ENCODE data around the gene HPSE2. TPM values are rescaled to one million over a fixed set of nuclear protein-coding genes. Genes with fewer than 3 reads are reported as not detected.

HPSE2 gene
- total RNA-seq, 1 donor from 2014 or later = 18.3 TPM

DNA sequence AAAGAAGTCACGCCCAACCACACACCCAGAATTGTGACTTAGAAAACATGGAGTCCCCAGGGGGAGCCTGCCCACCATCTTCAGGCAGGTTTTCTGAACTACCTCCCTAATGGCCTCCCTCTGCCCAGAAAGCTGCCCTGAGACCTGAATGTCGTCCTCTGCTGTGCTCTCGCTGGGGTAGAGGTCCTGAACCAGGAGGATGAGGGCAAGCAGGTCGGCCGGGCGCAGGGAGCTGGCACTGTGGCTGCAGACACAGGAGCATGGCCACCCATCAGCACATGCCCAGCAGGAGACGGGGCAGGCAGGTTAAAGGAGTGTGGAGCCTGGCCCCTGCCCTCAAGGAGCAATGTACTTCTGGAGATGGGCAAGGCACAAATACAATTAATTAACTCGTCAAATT is 805.2 kb downstream of the HPSE2 start:
- no peak for DNase-seq

DNA sequence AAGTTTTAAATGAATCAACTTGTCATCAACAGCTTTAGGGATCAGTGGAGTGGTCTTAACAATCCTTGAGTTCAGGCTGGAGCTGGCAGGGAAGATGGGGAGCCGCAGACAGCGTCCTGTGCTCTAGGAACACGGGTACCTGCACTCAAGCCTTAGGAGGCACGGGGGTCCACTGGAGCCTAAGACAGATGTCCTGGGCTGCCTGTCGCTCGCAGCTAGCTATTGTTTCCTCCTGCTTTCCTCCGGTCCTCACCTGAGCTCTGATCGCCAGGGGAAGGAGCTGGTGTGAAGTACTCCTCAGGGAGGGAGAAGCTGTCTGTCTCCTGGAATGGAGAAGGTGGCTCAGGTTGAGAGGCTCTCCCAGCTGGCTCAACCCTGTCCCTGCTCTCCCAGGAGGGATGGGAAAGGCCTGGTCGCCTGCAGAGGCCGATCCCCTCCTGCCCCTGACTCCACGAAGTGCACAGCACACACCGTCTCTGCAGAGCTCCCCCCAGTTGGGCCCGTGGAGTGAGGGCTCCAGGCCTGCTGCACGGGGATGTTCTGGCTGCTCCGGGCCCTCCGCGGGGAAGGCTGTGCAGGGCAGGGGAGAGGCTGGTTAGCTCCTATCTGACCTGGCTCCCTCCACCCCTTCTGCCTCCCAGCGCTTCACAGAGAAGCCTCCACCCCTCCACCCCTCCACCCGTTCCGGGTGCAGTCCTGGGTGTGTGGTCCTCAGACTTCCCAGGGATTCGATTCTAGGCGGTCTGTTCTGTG is 806.2 kb downstream of the HPSE2 start:
- no peak for DNase-seq

DNA sequence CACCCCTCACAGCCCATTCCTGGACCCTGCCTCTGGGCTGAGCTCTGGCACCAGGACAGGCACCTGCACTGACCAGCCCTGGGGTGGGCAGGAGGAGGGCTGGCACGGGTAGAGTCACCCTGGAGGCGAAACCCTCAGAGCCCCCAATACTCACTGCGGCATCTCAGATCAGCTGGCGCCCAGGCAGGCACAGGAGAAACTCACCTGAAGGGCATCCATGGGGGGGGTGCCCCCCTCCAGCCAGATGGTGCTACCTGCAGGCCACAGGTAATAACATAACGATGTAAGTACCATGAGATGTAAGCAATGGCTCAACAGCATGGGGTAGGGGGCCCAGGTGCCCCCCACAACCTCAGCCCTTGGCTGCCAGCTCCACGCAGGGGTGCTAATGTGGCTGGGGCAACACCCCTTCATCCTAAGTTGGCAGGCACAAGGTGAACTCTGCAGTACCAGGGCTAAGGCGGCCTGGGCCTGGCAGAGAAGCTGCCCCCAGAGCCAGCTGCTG is 808.6 kb downstream of the HPSE2 start:
- DNase-seq = no peak

DNA sequence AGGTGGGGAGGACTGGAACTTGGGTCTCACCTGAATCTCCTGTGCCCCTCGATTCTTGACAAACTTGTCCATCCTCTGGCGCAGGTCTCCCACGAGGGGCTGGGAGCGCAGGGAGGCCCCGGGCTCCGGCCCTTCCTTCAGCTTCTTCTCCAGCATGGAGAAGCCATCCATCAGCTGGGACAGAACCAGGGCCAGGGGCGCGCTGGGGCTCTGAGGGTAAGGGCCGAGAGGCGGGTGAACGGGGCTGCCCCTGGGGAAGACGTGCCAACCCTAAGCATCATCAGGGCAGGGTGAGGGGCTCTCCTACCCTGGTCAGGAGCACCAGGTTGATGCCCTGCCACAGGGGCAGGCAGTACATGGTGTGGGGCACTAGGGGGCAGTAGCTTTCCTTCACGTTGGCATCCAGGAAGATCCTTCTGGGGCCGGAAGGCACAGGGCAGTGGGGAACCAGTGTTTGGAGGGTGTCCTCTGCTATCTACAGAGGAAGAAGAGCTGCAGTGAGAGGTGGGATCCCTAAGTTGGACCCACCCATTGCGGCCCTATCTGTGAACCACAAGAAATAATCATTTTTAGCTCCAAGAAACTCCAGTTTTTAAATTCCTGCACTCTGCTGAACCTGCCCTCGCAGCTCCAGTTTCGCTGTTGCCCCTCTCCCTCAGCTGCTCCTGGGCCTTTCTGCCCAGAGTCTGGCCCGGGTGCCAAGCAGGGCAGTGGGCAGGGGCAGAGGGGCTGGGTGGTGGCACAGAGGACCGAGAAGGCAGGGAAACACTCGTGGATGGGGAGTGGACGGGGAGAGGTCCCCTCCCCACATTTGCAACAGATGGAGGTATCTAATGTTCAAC is 809.9 kb downstream of the HPSE2 start:
- DNase-seq = no peak

DNA sequence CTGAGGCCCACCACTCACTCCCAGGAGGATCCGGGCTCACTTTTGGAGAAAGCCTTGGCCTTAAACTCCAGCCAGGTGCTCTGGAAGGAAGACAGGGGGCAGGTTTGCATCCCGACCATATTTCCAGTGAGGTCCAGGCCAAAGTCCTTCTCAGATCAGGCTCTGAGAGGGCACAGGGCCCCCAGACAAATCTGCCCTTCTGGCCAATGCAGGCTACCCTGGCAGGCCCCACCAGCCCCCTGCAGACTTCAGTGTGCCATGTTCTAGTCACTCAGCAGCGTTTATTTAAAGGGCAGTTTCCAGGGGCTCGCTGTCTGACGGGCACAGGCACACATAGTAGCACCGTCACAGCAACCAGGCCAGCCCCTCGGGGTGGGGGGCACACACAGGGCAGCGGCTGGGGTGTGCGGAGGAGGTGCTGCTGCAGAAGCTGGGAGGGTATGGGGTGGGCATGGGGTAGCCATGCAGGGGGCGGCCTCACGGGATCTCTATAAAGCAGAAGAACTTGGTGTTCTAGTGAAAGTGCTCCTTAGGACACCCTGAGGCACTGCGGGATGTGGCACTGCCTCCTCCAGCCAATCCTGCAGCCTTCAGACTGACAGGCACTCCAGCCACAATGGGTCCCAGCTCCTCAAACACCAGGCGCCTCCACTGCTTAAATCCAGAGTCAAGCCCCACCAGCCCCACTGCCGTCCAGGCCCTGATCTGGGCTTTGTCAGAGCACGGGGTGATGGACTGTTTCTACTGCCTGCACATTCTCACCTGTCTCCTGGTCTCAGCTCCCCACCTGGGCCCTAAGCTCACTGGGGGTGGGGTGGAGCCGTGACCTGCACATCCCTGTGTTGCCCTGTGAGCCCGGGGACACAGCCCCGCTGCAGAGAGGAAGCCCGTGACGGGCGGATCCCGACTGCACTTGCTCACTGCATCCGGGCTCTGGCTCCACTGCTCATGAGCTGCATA is 811.1 kb downstream of the HPSE2 start:
- DNase-seq = no peak

DNA sequence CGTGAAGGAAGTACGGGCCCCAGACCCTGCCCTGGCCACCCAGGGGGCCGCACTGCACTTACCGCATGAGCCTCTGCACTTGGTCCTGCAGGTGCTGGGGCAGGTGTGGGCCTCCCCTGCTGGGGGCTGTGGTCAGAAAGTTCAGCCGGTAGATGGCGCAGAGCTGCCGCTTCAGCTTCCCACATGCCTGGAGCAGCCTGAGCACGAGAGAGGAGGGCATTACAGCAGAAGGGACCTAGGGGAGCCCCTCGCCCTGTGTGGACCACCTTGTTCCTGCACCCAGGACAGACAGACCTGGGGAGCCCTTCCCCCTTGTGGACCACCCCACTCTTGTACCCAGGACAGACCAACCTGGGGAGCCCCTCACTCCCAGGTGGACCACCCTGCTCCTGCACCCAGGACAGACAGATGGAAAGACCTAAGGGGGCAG is 811.9 kb downstream of the HPSE2 start:
- DNase-seq = no peak

DNA sequence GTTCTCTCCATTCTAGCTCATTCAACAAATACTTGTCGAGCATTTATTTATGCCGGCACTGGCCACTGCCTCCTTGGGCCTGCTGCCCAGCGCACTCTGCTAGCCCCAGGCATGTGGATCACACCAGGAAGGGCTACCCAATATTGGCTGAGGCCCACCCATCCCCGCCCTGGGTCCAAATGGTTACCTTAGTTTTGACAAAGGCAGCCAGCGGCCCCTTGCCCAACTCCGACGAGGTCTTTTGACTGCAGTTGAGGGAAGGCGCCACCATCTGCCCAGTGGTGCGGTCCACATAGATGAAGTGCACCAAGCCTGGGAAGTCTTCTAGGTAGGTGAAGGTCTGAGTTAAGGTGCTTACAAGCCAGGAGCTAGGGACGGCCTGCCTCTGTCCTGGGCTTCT is 813.5 kb downstream of the HPSE2 start:
- DNase-seq = no peak

DNA sequence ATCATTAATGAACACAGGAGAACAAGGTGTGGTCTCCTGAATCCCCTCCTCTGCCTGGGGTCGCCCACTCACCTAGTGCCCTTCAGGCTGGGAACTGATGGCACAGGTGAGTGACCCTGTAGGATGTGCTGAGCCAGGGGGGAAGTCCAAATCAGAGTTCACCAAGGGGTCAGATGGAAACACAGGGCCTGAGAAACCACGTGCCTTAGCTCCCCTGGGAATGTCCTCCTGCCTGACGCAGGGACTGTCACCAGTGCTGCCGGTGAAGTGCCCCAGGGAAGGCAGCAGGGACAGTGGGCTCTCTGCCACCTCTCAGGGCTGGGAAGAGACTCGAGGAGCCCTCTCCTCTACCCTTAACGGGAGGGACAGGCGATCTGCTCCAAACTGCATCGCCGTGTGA is 814.9 kb downstream of the HPSE2 start:
- no peak for DNase-seq

DNA sequence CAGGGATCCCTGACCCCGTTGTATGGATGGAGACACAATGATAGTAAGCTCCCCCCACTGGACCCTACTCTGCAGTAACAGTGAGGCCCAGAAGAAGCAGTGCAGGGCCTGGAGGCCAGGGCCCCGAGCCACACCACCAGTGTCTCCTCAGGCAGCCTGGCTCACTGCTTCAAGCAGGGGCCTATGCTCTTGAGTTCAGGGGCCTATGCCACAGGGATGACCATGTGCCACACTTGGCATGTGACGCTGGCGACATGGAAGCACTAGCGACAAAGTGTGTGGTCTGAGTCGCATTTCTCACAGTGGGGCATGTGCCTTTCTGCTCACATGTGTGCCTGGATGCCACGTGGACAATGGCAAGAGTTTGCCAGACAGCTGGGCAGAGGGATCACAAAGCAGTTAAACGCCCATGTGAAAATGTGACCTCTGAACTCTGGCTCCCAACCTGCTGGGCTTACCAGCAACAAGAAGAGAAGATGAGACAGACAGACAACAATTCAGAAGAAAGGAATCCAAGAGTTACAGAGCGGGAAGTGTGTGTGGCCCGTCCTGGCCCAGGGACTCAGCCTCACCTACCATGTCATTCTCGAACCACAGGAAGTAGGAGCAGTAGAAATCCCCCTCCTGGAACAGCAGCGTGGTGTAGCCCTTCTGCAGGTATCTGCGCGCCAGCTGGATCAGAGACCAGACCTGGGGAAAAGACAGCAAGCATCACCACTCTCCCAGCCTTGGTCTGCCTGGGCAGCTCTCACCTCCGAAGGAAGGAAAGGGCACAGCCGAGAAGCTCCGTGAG is 816.0 kb downstream of the HPSE2 start:
- DNase-seq = no peak

DNA sequence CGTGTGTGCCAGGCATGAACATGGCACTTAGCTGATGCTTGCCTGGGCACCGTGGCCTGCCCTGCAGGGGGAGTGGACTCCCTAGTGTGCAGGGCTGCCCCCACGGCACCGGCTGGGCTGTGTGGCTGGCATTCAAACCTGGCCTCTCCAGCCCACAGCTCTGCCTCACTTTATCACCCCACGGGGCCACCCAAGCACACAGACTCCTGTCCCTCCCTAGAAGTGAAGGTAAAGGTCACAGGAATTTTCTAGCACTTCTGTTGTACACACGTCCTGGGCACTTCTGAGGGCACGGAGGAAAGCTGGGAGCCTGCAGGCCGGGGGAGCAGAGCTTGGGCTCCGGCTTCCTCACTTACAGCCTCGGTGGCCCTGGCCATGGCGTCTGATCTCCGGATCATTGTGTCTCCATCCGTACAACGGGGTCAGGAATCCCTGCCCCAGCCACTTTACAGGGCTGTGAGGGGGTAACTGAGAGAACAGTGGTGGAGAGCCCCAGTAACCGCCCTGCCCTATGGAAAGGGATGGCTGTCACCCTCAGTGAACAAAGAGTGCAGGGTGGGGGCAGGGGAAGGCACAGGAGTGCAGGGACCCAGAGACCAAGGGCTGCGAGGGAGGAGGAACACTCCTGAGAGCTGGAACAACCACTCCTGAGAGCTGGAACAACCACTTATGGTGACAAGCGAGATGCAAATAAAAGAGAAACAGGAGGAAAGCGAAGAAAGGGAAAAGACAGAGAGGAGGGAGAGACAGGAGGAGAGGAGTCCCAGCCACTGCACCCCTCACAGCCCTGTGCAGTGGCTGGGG is 816.8 kb downstream of the HPSE2 start:
- DNase-seq = no peak

DNA sequence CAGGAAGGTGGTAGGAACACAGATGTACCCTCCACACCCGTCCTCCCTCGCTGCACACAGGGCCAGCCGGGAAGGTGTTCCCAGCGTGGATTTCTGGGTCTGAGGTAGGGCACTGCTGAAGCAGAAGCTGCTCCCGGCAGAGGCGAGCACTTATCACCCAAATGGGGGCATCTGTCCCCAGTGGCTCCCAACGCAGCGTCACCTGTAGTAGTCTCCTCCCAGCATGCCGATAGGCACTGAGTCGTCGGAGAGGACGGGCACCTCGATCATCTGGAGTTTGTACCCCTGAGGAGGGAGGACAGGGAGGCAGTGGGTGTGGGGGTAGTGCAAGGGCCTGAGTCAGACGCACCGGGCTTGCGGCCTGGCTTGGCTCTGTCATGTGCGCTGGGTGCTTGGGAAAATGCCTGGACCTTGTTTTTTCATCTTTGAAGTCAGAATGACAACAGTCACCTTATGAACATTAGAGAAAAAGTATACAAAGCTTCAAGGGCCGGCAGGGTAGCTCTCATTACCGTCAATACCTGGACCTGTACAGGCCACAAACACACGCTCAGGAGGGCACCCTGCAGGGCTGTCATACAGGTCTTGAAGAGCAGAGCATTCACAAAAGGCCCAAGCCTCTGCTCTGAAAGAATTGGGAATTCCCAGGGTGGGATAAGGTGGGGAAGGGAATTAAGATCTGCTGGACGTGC is 817.5 kb downstream of the HPSE2 start:
- DNase-seq = no peak

DNA sequence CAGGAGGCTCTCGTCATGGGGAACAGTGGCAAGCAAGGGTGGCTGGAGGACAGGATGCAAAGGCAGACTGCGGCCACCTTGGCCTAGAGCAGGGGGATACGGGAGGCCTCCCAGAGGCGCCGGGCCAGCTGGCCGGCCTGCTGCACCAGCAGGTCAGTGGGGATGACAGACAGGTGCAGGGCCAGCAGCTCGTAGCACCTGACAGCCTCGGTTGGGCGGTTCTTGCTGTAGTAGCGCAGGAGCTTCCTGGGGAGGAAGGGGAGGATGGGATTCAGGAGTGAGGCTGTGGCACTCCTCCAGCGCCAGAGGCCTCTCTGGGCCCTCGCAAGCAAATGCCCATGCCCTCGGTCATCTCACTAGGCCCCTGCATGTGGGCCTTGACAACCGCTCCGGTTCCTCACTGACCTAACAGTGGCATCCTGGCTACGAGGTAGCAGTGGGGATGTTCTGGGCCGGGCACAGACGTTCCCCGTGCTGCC is 818.1 kb downstream of the HPSE2 start:
- no peak for DNase-seq

DNA sequence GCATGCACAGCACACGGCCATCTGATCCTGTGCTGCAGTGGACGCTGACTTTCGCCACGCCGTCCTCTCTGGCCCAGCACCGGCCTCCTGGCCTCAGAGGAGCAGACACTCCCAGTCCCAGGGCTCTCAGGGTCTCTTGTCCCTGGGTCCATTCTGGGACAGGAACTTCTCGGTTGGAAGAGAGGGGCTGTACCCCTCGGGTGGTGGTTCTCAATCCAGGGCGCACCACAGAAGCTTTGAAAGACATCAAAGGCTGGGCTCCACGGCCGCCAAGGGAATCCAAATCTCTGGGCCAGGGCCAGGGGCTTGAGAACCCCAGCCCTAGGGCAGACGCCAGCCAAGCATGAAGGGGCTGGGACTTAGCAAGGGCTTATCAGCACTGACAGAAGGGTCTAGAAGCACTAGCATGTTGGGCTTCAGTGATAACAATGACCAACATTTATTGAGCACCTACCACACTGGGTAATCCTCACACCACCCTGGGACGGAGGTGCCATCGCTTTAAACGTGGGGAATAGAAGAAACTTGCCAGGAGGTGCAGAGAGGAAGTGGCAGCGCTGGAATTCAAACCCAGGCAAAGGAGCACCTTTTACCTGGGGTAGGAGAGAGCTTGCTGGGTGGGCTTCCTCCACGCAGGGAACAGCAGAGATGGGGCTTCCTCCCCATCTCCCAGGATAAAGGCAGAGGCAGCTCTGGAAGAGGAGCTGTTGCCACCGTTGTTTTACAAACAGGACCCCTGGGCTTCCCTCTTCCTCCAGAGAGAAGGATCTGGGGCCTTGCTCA is 818.9 kb downstream of the HPSE2 start:
- DNase-seq = no peak

DNA sequence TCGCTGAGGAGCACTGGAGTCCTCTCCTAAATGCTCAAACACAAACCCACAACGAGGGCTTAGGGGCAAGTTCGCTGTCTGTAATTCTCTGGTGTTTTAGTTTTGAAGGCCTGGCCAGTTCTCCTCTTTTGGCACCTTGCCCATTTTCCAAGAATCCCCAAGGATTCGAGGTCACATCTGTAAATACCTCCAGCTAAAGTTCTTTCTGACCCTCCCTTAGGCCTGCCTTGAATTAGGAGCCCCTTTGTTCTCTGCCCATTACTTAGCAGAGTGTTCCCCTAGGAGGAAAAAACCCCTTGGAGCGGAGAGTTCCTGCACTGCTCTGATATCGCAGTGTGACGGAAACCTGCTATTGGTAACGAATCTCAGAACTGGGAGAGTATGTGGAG is 819.9 kb downstream of the HPSE2 start:
- peak; percentile 32 for DNase-seq

DNA sequence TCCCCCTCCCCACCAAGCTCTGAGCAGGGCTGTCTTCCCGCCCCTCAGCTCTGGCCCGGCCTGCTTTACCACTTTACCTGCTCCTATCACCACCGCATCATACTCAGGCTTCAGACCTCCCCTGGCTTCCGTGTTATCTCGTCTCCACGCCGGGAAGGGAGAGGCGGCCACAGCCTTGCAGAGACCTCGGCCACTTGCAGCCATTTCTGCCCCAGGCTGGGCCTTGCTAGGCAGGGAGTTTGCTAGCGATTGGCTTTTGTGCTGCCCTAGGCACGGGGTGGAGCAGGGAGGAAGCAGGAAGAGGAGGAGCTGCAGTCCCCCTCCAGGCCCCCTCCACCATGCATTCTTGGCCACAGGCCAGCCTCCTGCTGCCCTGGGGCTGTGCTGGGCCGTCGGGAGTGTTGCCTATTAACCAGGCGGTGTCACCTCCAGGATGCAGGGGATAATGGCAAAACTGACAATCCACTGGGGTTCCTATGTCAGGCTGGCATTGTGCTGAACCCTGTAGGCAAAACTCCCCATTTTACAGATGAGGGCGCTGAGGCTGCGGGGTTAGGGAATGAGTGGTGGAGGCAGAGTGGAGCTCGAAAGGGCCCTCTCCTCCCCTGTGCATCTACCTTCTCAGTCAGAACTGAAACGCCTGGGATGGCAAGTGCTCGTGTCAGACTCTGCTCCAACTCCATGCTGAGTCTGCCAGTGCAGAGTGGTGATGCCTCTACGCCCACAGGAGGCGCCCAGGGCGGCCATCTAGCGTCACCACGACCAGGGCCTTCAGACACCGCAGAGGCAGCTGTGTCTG is 820.5 kb downstream of the HPSE2 start, which contains the start of gene PYROXD2:
Gene PYROXD2 (minus strand): TSS at position 251 of the 799 bp plus-strand sequence. CDS start 47 bp downstream, at position 204.
- peak; percentile 95 for DNase-seq

DNA sequence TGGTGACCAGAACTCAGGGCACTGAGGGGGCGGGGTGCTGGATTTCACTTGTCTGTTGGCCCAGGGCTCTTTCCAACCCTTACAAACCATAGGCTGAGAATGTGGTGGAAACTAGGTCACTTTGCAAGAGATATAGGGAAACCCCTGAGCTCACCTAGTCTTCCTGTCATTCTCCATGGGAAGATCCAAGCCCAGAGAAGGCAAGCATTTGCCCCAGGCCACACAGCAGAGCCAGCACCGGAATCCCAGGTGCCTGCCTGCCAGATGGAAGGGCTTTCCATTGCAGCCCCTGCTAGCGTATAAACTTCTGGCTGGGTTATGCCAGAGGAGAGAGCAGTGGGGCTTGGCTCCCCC is 821.1 kb downstream of the HPSE2 start:
- no peak for DNase-seq

DNA sequence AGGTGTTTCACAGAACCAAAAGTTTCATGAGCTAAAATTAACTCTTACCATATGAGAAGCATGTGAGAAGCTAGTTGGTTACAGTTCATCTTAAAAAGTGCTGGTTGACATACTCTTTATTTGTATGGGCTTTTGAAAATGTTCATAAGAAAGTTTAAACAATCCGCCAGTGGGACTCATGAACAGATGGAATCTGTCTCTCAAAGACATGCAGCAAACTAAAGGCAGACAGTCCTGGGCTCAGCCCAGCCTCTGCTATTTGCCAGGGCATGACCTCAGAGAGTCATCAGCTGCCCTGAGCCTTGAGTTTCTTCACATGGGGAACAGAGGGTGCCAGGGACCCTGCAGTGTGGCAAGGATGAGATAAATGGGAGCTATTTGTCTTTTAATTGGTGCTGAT is 823.9 kb downstream of the HPSE2 start:
- DNase-seq = no peak

DNA sequence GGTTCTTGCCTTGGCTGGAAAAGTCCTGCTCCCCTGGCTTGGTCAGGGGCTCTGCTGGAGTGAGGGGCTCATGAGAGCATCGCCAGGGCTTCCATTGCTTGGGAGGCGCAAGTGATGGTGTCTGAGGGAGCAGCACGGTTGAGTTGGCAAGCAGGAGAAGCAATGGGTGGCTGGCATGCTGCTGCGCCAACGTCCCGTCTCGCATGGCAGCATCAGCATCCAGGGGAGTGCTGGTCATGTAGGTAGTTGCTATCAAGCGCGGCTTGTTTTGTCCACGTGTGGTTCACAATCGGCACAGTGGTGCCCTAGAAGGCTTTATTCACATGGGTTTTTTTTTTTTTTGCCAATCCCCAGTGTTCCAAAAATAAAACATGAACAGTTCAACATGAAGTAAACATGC is 824.5 kb downstream of the HPSE2 start:
- no peak for DNase-seq

Measured in tongue (tissue), 2 donors.